ENCODE results near the gene B3GLCT.

The B3GLCT gene

DNA sequence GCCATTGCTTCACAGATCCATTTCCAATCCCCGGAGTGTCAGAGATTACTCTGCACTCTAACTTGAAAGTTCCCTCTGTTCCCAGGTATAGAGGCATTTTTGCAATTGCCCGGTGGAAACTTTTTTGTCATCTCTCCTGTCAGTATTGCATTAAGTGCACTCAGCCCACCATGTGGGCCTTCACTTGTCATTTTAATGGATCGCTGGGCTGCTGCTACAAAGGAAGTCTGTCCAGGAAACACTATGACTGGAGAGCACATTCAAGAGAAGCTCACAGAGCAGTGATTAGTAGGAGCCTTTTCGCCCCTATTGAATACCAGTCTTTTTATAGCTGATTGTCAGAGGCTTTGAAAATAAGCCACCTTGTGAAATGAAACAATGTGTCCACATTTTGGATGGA is 180.9 kb downstream of the B3GLCT start:
- no peak for DNase-seq
- Mint-ChIP-seq H3K36me3 (no peaks in the 10 kb centered on the region), H3K9me3 (peaks cover 0 to 2% of the 10 kb centered on the region in 2 donors), H3K4me1 (no peaks in the 10 kb centered on the region), H3K27me3 (peaks cover 7 to 12% of the 10 kb centered on the region in 2 donors), H3K4me3 (no peak overlapping the region), H3K27ac (no peak overlapping the region)
- no peak for ATAC-seq (replicated peaks)
